Small intestine (tissue), 7 donors: ENCODE data around the gene ATP6V1B1. TPM values are rescaled to one million over a fixed set of nuclear protein-coding genes. Genes with fewer than 3 reads are reported as not detected.
A peak's percentile ranks its signal among the peaks of the same experiment; 100 is the strongest.

Source experiments
- DNase-seq, 2 donors: peaks; one replicate each; pipeline versions ENCODE4 v3.0.0 to v3.0.0-alpha.2; 2013
- FAIRE-seq: peaks from 2 replicates; lab custom pipeline; 2012; peaks lifted over from hg19 to GRCh38; lab: Jason Lieb, UNC
- H3K27ac ChIP-seq, 3 donors: one replicate each; pipeline ENCODE4 v1.5.1; 2013; ENCODE audit warnings: low read length in 2 of 3, mild to moderate bottlenecking in 2 of 3, control low read depth in 1 of 3, inconsistent platforms in 1 of 3, low read depth in 1 of 3, moderate library complexity in 1 of 3
- H3K27me3 ChIP-seq, 3 donors: one replicate each; pipeline ENCODE4 v1.6.1; 2013; ENCODE audit warnings: low read length in 3 of 3, inconsistent platforms in 1 of 3; ENCODE audit not compliant: control insufficient read depth in 3 of 3, insufficient read depth in 3 of 3
- H3K36me3 ChIP-seq, 3 donors: one replicate each; pipeline ENCODE4 v1.6.1; 2013; ENCODE audit warnings: low read length in 3 of 3, inconsistent platforms in 1 of 3, low read depth in 1 of 3, mild to moderate bottlenecking in 1 of 3, moderate library complexity in 1 of 3; ENCODE audit not compliant: control insufficient read depth in 3 of 3, insufficient read depth in 2 of 3
- H3K4me1 ChIP-seq, 3 donors: one replicate each; pipeline ENCODE4 v1.6.1; 2013; ENCODE audit warnings: low read length in 2 of 3, inconsistent platforms in 1 of 3, low read depth in 1 of 3, mild to moderate bottlenecking in 1 of 3, moderate library complexity in 1 of 3; ENCODE audit not compliant: control insufficient read depth in 3 of 3, insufficient read depth in 2 of 3
- H3K4me3 ChIP-seq, 3 donors: one replicate each; pipeline ENCODE4 v1.5.1; 2013; ENCODE audit warnings: low read length in 3 of 3, control low read depth in 1 of 3, inconsistent platforms in 1 of 3, low read depth in 1 of 3, mild to moderate bottlenecking in 1 of 3, moderate library complexity in 1 of 3
- H3K9me3 ChIP-seq, 2 donors: one replicate each; pipeline ENCODE4 v1.6.1; 2013; ENCODE audit warnings: low read depth in 1 of 2, low read length in 1 of 2; ENCODE audit not compliant: control insufficient read depth in 2 of 2, insufficient read depth in 1 of 2
- WGBS, 3 donors: extraction: QIAGEN DNeasy Blood & Tissue Kit; methylation state at CpG; one replicate each; pipeline ENCODE4 v1.1.7; 2013; 5-methylcytosine and 5-hydroxymethylcytosine counted together
- polyA plus RNA-seq, 4 donors: library from polyadenylated mRNA; stranded (reverse) in 3 of 4; unstranded in 1 of 4; fragments of 200-250 nt in 3 of 4; fragments of 120-200 nt in 1 of 4; gene quantifications; one replicate each; pipeline versions ENCODE4 v1.2.1 to v1.2.3, GENCODE V29; 2013
- donor health status: healthy with polysubstance abuse.
- donor health status: control.
- donor health status: control.
- donor health status: Bipolar disorder and iron deficiency.
- donor health status: healthy.

Gene ATP6V1B1
- polyA plus RNA-seq, 4 donors = 0.21 to 2.5 TPM; not detected in 2

DNA sequence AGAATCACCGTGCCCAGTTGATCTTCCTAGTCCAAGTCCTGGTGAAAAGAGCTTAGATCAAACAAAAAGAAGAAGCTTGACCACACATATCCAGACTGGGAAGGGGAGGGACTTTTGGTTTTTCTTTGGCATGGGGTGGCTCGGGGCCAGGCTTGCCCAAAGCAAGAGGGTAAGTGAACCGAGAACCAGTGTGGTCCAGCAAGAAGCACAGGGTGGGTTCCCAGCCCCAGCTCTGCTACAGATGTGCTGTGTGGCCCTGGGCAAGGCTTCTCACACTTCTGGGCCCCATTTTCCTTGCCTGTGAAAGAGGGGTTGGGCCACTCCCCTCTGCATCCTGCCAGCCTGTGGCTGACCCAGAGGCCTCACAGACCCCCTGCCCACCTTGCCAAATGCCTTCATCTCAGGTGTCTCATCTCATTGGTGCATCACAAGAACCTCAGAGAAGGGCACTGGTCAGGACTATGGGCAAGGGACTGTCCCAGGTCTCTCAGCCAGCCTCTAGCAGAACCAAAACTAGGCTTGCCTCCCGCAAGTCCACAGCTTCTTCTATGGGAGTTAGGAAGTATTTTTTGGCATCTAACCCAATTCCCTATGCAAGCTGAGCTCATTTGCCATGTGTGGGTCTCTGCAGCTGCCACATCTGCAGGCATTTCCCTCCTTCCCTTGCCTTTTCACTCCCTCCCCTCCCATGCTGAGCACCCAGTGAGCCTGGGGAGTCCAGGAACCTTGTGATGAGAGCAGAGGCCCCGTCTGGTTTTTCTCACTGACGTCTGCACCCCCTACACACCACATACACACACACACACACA lies 6.9 kb downstream of the ATP6V1B1 start:
- 62 to 66% (median 63%) methylated on average over 6 of the region's 6 CpGs for WGBS, 3 donors
- Histone ChIP-seq H3K4me3 (no peak overlapping the region), H3K9me3 (no peaks in the 10 kb centered on the region), H3K36me3 (no peaks in the 10 kb centered on the region), H3K4me1 (no peaks in the 10 kb centered on the region), H3K27ac (no peak overlapping the region), H3K27me3 (peaks cover 0 to 47% (median 21%) of the 10 kb centered on the region in 3 donors)
- FAIRE-seq = no peak
- DNase-seq = no peak

DNA sequence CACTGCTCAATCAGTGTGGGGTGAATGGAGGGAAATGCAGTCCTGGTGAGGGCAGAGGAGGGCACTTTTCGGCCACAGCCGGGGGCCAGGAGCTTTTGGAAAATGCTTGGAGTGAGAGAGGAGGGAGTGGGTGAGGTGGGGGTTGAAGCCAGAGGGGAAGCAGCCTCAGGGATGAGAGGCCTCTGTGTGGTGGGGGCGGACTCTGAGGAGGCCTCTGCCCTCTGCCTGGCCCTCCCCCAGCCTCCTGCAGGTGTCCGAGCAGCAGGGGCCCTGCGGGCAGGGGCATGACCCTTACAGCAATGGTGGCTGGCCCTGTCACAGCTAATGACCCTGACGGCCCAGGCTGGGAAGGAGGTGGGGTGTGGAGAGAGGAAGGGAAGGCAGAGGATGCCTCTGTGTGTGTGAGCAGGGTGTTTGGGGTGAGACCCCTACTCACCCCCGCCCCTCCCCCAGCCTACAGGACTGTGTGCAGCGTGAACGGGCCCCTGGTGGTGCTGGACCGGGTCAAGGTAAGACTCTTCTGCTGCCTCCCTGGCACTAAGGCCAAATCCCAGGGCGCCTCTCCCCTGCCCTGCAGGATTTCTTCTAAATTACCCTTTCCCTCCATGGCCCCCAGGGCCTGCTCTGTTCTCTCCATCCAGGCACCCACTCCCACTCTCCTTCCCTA lies 7.6 kb downstream of the ATP6V1B1 start:
- H3K27me3 ChIP-seq = peaks cover 0 to 54% (median 16%) of the 10 kb centered on the region in 3 donors

DNA sequence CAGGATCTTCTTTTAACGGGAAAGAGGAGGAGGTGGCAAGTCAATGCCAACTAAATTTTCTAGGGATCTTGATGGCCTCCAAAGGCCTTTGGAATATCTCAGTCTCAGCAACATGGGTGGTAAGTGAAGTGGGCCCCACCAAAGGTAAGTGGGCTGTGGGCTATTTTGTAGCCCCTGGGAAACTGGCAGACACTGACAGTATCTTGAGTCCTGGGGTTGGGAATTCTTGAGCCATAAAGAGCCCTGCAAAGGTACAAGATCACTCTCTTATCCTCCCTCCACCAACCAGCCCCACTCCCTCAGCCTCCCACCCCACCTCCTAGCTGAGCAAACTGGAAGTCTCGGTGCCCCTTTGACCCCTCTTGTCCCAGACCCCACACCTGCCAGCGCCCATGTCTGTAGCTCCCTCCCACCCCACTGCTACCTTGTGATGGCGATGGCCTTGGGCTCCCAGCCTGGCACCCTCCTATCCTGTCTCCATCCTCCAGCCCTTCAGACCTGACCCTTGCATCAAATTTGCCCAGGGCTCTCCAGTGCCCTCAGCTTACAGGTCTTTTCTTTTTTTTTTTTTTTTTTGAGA lies 8.5 kb downstream of the ATP6V1B1 start:
- Histone ChIP-seq H3K27me3 (peaks cover 0 to 54% (median 13%) of the 10 kb centered on the region in 3 donors), H3K36me3 (no peaks in the 10 kb centered on the region), H3K9me3 (no peaks in the 10 kb centered on the region), H3K27ac (no peak overlapping the region), H3K4me1 (no peaks in the 10 kb centered on the region), H3K4me3 (no peak overlapping the region)
- no peak for FAIRE-seq
- no peak for DNase-seq
- 65 to 78% (median 70%) methylated on average over 4 of the region's 4 CpGs for WGBS, 3 donors

More for the DNA sequence above, 7.6 kb downstream of the ATP6V1B1 start:
- 73 to 80% (median 73%) methylated on average over 9 to 11 of the region's 11 CpGs for WGBS, 3 donors
- no peak overlapping the region for H3K27ac ChIP-seq
- H3K9me3 ChIP-seq = no peaks in the 10 kb centered on the region
- no peaks in the 10 kb centered on the region for H3K4me1 ChIP-seq
- FAIRE-seq (no peak), DNase-seq (no peak)
- no peaks in the 10 kb centered on the region for H3K36me3 ChIP-seq
- no peak overlapping the region for H3K4me3 ChIP-seq

DNA sequence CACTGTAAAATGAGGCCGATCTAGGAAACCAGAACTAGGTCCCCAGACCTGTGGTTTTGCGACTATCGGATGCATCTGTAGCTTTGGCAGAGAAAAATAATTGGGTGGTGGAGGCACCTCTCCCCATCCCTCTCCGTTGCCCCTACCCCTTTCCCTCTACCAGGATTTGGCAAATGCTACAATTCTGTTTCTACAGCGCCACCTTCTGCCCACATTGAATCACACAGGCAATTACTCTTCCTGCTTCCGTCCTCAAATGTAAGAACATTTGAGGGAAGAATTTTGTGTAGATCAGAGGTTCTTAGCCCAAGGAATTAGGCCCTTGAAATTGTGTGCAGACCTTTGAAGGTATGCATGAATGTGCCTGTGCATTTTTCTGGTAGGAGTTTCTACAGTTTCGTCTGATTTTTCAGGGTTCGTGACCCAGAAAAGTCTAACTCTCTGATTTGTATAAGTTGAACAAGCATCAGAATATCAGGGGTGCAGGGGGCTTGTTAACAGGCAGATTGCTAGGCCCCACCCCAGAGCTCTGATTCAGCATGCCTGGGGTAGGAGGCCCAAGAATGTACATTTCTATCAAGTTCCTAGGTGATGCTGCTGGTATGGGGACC lies 11.2 kb downstream of the ATP6V1B1 start:
- Histone ChIP-seq H3K4me1 (no peaks in the 10 kb centered on the region), H3K27me3 (peaks cover 0 to 43% (median 4%) of the 10 kb centered on the region in 3 donors), H3K36me3 (no peaks in the 10 kb centered on the region), H3K9me3 (no peaks in the 10 kb centered on the region), H3K27ac (no peak overlapping the region), H3K4me3 (no peak overlapping the region)
- WGBS, 3 donors = 17 to 22% (median 21%) methylated on average over 8 of the region's 8 CpGs
- DNase-seq (peak; percentile 51 to 66), FAIRE-seq (no peak)

DNA sequence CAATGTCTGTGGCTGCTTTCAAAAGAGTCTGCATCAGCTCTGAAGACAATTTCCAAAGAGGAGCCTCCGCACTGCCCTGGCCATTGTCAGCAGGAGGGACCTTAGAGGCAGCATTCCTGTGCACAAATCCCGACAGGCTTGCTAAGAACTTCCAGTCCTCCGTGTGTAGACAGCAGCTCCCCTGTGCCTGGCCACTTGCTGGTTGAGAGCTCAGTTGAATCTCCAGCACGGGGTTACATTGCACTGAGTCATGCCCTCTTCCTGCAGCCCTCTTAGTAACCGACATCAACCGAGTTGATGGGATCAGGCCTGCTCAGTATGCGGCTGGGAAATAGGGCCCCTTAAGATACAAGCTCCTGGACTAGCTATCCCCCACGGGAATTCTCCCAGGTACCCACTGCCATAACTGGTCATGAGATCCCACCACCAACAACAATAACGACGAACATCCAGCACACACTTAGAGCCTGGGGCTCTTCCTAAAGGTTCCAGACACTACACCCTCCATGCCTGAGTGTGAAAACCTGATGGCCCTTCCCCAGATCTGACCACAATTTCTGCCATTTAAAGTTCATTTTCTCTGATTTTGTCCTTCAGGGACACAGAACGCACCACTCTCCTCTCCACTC lies 12.0 kb downstream of the ATP6V1B1 start:
- no peaks in the 10 kb centered on the region for H3K9me3 ChIP-seq
- no peak overlapping the region for H3K4me3 ChIP-seq
- FAIRE-seq (no peak), DNase-seq (no peak)
- 55 to 57% (median 55%) methylated on average over 11 of the region's 11 CpGs for WGBS, 3 donors
- H3K27ac ChIP-seq = no peak overlapping the region
- H3K36me3 ChIP-seq = no peaks in the 10 kb centered on the region
- H3K4me1 ChIP-seq = no peaks in the 10 kb centered on the region
- peaks cover 0 to 44% (median 4%) of the 10 kb centered on the region in 3 donors for H3K27me3 ChIP-seq

DNA sequence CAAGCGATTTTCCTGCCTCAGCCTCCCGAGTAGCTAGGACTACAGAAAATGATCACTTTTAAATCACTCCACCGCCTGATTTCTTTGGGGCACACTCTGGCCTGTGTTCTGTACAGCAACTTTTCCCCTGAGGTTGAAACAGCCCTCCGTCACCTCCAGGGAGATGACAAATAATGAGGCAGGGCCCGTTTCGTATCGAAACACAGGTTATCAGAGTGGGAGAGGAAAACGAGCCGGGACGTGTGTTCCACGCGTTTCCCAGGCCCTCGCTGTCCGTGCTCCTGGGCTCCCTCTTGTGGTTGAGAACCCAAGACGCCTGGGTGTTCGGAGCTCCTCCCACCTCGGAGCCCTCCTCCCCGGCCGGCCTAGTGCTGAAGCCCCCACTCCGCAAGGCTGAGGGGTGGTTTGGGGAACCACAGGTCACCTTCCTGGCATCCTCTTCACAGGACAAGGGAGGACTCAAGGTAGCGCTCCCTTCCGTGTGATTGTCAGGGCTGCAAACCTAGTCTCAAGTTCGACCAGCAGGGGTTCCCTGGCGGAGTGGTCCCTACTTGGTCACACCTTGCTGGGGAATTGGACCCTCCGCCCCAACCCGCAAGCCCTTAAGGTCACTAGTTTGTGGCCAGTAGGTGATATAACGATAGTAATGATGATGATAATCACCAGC lies 12.8 kb downstream of the ATP6V1B1 start:
- peak; percentile 71 to 87 for DNase-seq
- WGBS, 3 donors = 8 to 10% (median 9%) methylated on average over 25 to 27 of the region's 27 CpGs
- Histone ChIP-seq H3K4me3 (no peak overlapping the region), H3K27me3 (peaks cover 0 to 48% (median 4%) of the 10 kb centered on the region in 3 donors), H3K4me1 (no peaks in the 10 kb centered on the region), H3K36me3 (no peaks in the 10 kb centered on the region), H3K27ac (no peak overlapping the region), H3K9me3 (no peaks in the 10 kb centered on the region)
- FAIRE-seq = no peak

DNA sequence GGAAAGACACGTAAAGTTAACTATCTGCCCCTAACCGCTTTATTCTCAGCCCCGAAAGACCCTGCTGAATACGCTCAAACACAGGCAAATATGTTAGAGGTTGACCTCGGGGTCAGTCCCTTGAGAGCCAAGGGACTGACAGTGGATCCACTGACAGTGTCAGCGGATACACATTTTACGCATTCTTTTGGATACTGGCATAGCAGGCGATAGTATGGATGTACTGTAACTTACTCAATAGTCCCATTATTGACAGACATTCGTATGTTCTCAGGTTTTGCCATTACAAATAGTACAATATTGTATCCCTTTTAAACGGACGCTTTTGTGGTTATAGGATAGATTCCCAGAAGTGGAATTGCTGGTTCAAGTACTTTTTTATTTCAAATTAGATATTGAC lies 13.4 kb downstream of the ATP6V1B1 start:
- Histone ChIP-seq H3K4me3 (no peak overlapping the region), H3K27me3 (peaks cover 0 to 47% (median 4%) of the 10 kb centered on the region in 3 donors), H3K27ac (no peak overlapping the region), H3K4me1 (no peaks in the 10 kb centered on the region), H3K36me3 (no peaks in the 10 kb centered on the region), H3K9me3 (no peaks in the 10 kb centered on the region)
- DNase-seq (no peak), FAIRE-seq (no peak)
- WGBS, 3 donors = 74 to 83% (median 80%) methylated on average over 11 of the region's 11 CpGs
